ENCODE results near the gene PLXNA4. TPM values are rescaled to one million over a fixed set of nuclear protein-coding genes. Genes with fewer than 3 reads are reported as not detected.

PLXNA4 gene
- total RNA-seq, 1 experiment from 2014 or later, result not detected

GRCh38 chr7:132206594-132206993 is 369.7 kb downstream of the PLXNA4 start:
- ChIA-PET CTCF (no interaction called here), RAD21 (ENCODE audit: low non-redundant PET in 1 of 2, low total read pairs in 2 of 2, uncharacterized antibody in 2 of 2, unreplicated experiment in 2 of 2) (no interaction called here), POLR2A (no interaction called here)
- DNase-seq (ENCODE audit: low read depth, low spot score) (no peak), ATAC-seq (no peak)
- no peak overlapping the region for H3K4me3 ChIP-seq (replicated peaks in 1 of 2; ENCODE audit: low read depth in 1 of 2, low read length in 2 of 2)
- H2AFZ ChIP-seq (ENCODE audit: low read depth, low read length, poor library complexity, severe bottlenecking), result no peak overlapping the region
- no TSS peak for BruUV-seq (replicated peaks)
- H3K27ac ChIP-seq (ENCODE audit: low read depth, low read length), result no peak overlapping the region
- no peaks in the 10 kb centered on the region for H3K9me2 ChIP-seq (ENCODE audit: insufficient read depth)
- no peaks in the 10 kb centered on the region for H3K4me1 ChIP-seq (ENCODE audit: control insufficient read depth in 1 of 2, insufficient read depth in 2 of 2, low read length in 2 of 2)
- H3K36me3 ChIP-seq (ENCODE audit: control insufficient read depth in 1 of 2, insufficient read depth in 2 of 2, low read length in 2 of 2), result no peaks in the 10 kb centered on the region
- H3K4me2 ChIP-seq (ENCODE audit: low read length), result no peak overlapping the region
- H3K9ac ChIP-seq (ENCODE audit: low read length), result no peak overlapping the region
- no peaks in the 10 kb centered on the region for H3K79me2 ChIP-seq (ENCODE audit: insufficient read depth, low read length)
- H4K20me1 ChIP-seq (ENCODE audit: insufficient read depth), result no peaks in the 10 kb centered on the region
- TF ChIP-seq CBX3 (IDR thresholded peaks at IDR 0.05; ENCODE audit: low read depth) (no peak), SP1 (IDR thresholded peaks at IDR 0.05; ENCODE audit: low read depth) (no peak), POLR2AphosphoS5 (IDR thresholded peaks at IDR 0.05; ENCODE audit: low read depth, low read length) (no peak), ATF3 (IDR thresholded peaks at IDR 0.05) (no peak), ELF1 (IDR thresholded peaks at IDR 0.05; ENCODE audit: borderline replicate concordance, low read depth) (no peak), JUND (IDR thresholded peaks at IDR 0.05) (no peak), CTCF (IDR thresholded peaks at IDR 0.05 in 2 of 3, conservative IDR thresholded peaks at IDR 0.05 in 1 of 3; ENCODE audit: borderline replicate concordance in 1 of 3, insufficient read depth in 1 of 3, low read depth in 2 of 3, low read length in 2 of 3) (no peak), ZNF274 (IDR thresholded peaks at IDR 0.05; ENCODE audit: low read depth, low read length) (no peak), ZBTB33 (IDR thresholded peaks at IDR 0.05; ENCODE audit: extremely low read depth, insufficient replicate concordance, low read length) (no peak), FOSL1 (IDR thresholded peaks at IDR 0.05; ENCODE audit: low read depth) (no peak), YY1 (IDR thresholded peaks at IDR 0.05; ENCODE audit: extremely low read depth, insufficient replicate concordance, low read depth, low read length) (no peak), SRF (IDR thresholded peaks at IDR 0.05; ENCODE audit: low read depth) (no peak), POLR2A (IDR thresholded peaks at IDR 0.05; ENCODE audit: borderline replicate concordance, extremely low read depth, insufficient read depth, insufficient read length) (no peak), ZFX (IDR thresholded peaks at IDR 0.05) (no peak), SIN3A (IDR thresholded peaks at IDR 0.05; ENCODE audit: low read depth) (no peak), MAX (IDR thresholded peaks at IDR 0.05) (no peak), RAD21 (IDR thresholded peaks at IDR 0.05; ENCODE audit: low read depth) (no peak)
- H3K27me3 ChIP-seq (ENCODE audit: insufficient read depth, low read length), result 0 out of 2 replicates have a peak, but pooled peaks cover 3% of the 10 kb centered on the region
- intact Hi-C loops (cut with micrococcal nuclease), result no loop called here
- no peaks in the 10 kb centered on the region for H3K9me3 ChIP-seq (ENCODE audit: control insufficient read depth in 1 of 2, insufficient read depth in 1 of 2, low read depth in 1 of 2, low read length in 2 of 2)
